ENCODE results near the gene ZNF865. TPM values are rescaled to one million over a fixed set of nuclear protein-coding genes. Genes with fewer than 3 reads are reported as not detected.

The ZNF865 gene
- total and polyA plus RNA-seq, 12 donors, result 0.72 to 24.7 (median 10.6) TPM

DNA sequence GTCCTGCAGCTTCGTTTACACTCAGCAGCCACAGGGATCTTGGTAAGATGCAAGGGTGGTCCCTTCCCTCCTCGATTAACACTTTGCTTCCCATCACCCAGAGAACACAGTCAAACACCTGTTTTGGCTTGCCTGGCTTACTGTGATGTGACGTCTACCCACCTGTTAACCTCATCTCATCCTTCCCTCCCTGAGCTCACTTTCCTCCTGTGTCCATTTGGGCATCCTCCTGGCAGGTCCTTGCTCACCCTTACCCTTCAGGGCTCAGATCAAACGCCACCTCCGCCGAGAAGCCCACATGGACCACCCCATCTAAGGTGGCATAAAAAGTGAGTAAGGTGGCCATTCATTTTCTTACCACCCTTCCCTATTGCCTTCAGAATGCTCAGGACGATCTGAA lies 15.3 kb upstream of the ZNF865 start:
- H3K9me3 ChIP-seq (replicated peaks in 1 of 3), result no peaks in the 10 kb centered on the region
- peaks cover 14 to 25% of the 10 kb centered on the region in 2 donors for H3K4me1 ChIP-seq (replicated peaks in 1 of 2)
- DNase-seq, result no peak
- intact Hi-C loops (cut with DNase I), result no loop called here
- H3K27me3 ChIP-seq, result no peaks in the 10 kb centered on the region
- H3K4me3 ChIP-seq, result no peak overlapping the region
- TF ChIP-seq POLR2A (IDR thresholded peaks at IDR 0.05), result no peak
- TF ChIP-seq, protein P1, sequence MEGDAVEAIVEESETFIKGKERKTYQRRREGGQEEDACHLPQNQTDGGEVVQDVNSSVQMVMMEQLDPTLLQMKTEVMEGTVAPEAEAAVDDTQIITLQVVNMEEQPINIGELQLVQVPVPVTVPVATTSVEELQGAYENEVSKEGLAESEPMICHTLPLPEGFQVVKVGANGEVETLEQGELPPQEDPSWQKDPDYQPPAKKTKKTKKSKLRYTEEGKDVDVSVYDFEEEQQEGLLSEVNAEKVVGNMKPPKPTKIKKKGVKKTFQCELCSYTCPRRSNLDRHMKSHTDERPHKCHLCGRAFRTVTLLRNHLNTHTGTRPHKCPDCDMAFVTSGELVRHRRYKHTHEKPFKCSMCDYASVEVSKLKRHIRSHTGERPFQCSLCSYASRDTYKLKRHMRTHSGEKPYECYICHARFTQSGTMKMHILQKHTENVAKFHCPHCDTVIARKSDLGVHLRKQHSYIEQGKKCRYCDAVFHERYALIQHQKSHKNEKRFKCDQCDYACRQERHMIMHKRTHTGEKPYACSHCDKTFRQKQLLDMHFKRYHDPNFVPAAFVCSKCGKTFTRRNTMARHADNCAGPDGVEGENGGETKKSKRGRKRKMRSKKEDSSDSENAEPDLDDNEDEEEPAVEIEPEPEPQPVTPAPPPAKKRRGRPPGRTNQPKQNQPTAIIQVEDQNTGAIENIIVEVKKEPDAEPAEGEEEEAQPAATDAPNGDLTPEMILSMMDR (IDR thresholded peaks at IDR 0.05), result no peak
- H3K36me3 ChIP-seq (replicated peaks in 1 of 2), result peaks cover 0 to 8% of the 10 kb centered on the region in 2 donors
- H3K27ac ChIP-seq, result no peak overlapping the region
- 59 to 67% (median 63%) methylated on average over 7 of the region's 7 CpGs for WGBS, 4 donors

GRCh38 chr19:55590617-55591016 lies 14.8 kb upstream of the ZNF865 start:
- TF ChIP-seq, protein P1 (IDR thresholded peaks at IDR 0.05), result no peak
- TF ChIP-seq POLR2A (IDR thresholded peaks at IDR 0.05), result no peak
- no peak overlapping the region for H3K4me3 ChIP-seq
- no peaks in the 10 kb centered on the region for H3K27me3 ChIP-seq
- WGBS, 4 donors, result 71 to 80% (median 75%) methylated on average over 8 to 10 of the region's 10 CpGs
- no peaks in the 10 kb centered on the region for H3K9me3 ChIP-seq (replicated peaks in 1 of 3)
- peaks cover 0 to 9% of the 10 kb centered on the region in 2 donors for H3K36me3 ChIP-seq (replicated peaks in 1 of 2)
- no peak overlapping the region for H3K27ac ChIP-seq
- DNase-seq, result peak in 1 of 7 donors; percentile 45
- intact Hi-C loops (cut with DNase I), result no loop called here
- H3K4me1 ChIP-seq (replicated peaks in 1 of 2), result peaks cover 10 to 23% of the 10 kb centered on the region in 2 donors

DNA sequence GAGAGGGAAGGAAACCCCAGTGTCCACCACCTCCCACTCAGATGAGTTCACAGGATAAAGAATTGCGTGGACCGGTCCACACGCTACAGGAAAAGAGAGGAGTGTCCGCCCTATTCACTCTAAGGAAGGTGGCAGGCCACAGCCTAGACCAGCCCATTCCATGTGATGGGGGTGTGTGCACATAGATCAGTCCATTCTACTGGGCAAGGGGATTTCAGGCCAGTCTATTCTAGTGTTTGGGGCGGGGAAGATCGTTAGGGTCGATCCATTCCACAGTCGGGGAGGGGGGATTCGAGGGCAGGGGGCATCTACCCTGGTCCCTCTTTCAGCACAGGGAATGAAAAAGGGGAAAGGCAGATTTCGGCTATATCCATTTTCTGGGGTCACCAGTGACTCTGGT lies 13.9 kb upstream of the ZNF865 start:
- no peaks in the 10 kb centered on the region for H3K9me3 ChIP-seq (replicated peaks in 1 of 3)
- H3K4me3 ChIP-seq, result no peak overlapping the region
- H3K27ac ChIP-seq, result no peak overlapping the region
- intact Hi-C loops (cut with DNase I), result no loop called here
- peaks cover 4 to 13% of the 10 kb centered on the region in 2 donors for H3K4me1 ChIP-seq (replicated peaks in 1 of 2)
- WGBS, 4 donors, result 76 to 87% (median 78%) methylated on average over 10 of the region's 10 CpGs
- no peaks in the 10 kb centered on the region for H3K27me3 ChIP-seq
- H3K36me3 ChIP-seq (replicated peaks in 1 of 2), result peaks cover 0 to 19% of the 10 kb centered on the region in 2 donors
- no peak for DNase-seq
- TF ChIP-seq, protein P1 (IDR thresholded peaks at IDR 0.05), result no peak
- no peak for TF ChIP-seq POLR2A (IDR thresholded peaks at IDR 0.05)

- Histone ChIP-seq H3K4me1 (replicated peaks in 1 of 2) (peaks cover 0 to 3% of the 10 kb centered on the region in 2 donors), H3K27ac (no peak overlapping the region), H3K27me3 (no peaks in the 10 kb centered on the region), H3K9me3 (replicated peaks in 1 of 3) (no peaks in the 10 kb centered on the region), H3K36me3 (replicated peaks in 1 of 2) (peaks cover 0 to 19% of the 10 kb centered on the region in 2 donors), H3K4me3 (no peak overlapping the region)
- TF ChIP-seq, protein P1 (IDR thresholded peaks at IDR 0.05), result no peak
- 89 to 96% (median 92%) methylated on average over 19 to 73 of the region's 73 CpGs for whole genome bisulfite sequencing, 4 donors
- DNase-seq, result no peak
- intact Hi-C loops (cut with DNase I), result no loop called here
Observed at GRCh38 chr19:55592391-55593090, 12.9 kb upstream of the ZNF865 start.

All from adrenal gland (tissue), 12 donors.